MM.1S (cell line): ENCODE data around the gene TNS2.

ENCODE experiments used
- DNase-seq: peaks from one replicate; pipeline ENCODE4 v3.0.0-alpha.2; 2015
- H2AFZ ChIP-seq: fragments of 300-600 bp; sonication (generic); 2 replicates; pipeline ENCODE4 v1.6.0; 2016; ENCODE audit warnings: antibody characterized with exemption, low read length
- H3F3A ChIP-seq: fragments of 300-600 bp; sonication (generic); 2 replicates; pipeline ENCODE4 v1.6.1; 2016; ENCODE audit warnings: mild to moderate bottlenecking, antibody characterized with exemption, low read length, moderate library complexity, mixed read lengths; ENCODE audit not compliant: insufficient read depth
- H3K27ac ChIP-seq: fragments of 300-600 bp; sonication (generic); 2 replicates; pipeline ENCODE4 v1.5.1; 2016; ENCODE audit warnings: mild to moderate bottlenecking, low read length
- H3K27me3 ChIP-seq: fragments of 300-600 bp; sonication (generic); replicated peaks from 2 replicates; pipeline ENCODE4 v1.6.0; 2016; ENCODE audit warnings: low read length; ENCODE audit not compliant: insufficient read depth
- H3K36me3 ChIP-seq: fragments of 300-600 bp; sonication (generic); replicated peaks from 2 replicates; pipeline ENCODE4 v1.6.1; 2016; ENCODE audit warnings: mild to moderate bottlenecking, low read length, mixed read lengths; ENCODE audit not compliant: insufficient read depth
- H3K4me1 ChIP-seq: fragments of 300-600 bp; sonication (generic); 2 replicates; pipeline ENCODE4 v1.6.1; 2016; ENCODE audit warnings: low read length, mixed read lengths
- H3K4me2 ChIP-seq: fragments of 300-600 bp; sonication (generic); 2 replicates; pipeline ENCODE4 v1.6.0; 2016; ENCODE audit warnings: low read depth, low read length
- H3K4me3 ChIP-seq: fragments of 300-600 bp; sonication (generic); 2 replicates; pipeline ENCODE4 v1.5.1; 2016; ENCODE audit warnings: low read length, mixed read lengths
- H3K79me2 ChIP-seq: fragments of 300-600 bp; sonication (generic); 2 replicates; pipeline ENCODE4 v1.6.1; 2016; ENCODE audit warnings: mixed run types, low read length, mixed read lengths
- H3K9ac ChIP-seq: fragments of 300-600 bp; sonication (generic); 2 replicates; pipeline ENCODE4 v1.6.1; 2016; ENCODE audit warnings: low read length, mixed read lengths
- H3K9me2 ChIP-seq: fragments of 300-600 bp; sonication (generic); replicated peaks from 2 replicates; pipeline ENCODE4 v1.6.1; 2016; ENCODE audit warnings: mild to moderate bottlenecking, low read length, mixed read lengths; ENCODE audit not compliant: insufficient read depth
- H3K9me3 ChIP-seq: fragments of 300-600 bp; sonication (generic); replicated peaks from 2 replicates; pipeline ENCODE4 v1.6.1; 2016; ENCODE audit warnings: mild to moderate bottlenecking, low read length, mixed read lengths; ENCODE audit not compliant: insufficient read depth
- H4K20me1 ChIP-seq: fragments of 300-600 bp; sonication (generic); 2 replicates; pipeline ENCODE4 v1.6.1; 2016; ENCODE audit warnings: mild to moderate bottlenecking, low read length, moderate library complexity, mixed read lengths; ENCODE audit not compliant: insufficient read depth
- EZH2 ChIP-seq: fragments of 300-600 bp; sonication (generic); optimal IDR thresholded peaks from 2 replicates; pipeline ENCODE3; 2017; ENCODE audit warnings: low read depth, mild to moderate bottlenecking, antibody characterized with exemption, low read length, mixed read lengths
- EZH2phosphoT487 ChIP-seq: fragments of 300-600 bp; sonication (generic); IDR thresholded peaks from 2 replicates; pipeline ENCODE4 v1.6.1; 2018; ENCODE audit warnings: antibody characterized with exemption, low read length
- TF ChIP-seq, protein P1 (sequence below): fragments of 300-600 bp; sonication (generic); IDR thresholded peaks from 2 replicates; pipeline ENCODE4 v1.5.1; 2016; ENCODE audit warnings: antibody characterized with exemption, low read length, mixed read lengths

TNS2 gene

DNA sequence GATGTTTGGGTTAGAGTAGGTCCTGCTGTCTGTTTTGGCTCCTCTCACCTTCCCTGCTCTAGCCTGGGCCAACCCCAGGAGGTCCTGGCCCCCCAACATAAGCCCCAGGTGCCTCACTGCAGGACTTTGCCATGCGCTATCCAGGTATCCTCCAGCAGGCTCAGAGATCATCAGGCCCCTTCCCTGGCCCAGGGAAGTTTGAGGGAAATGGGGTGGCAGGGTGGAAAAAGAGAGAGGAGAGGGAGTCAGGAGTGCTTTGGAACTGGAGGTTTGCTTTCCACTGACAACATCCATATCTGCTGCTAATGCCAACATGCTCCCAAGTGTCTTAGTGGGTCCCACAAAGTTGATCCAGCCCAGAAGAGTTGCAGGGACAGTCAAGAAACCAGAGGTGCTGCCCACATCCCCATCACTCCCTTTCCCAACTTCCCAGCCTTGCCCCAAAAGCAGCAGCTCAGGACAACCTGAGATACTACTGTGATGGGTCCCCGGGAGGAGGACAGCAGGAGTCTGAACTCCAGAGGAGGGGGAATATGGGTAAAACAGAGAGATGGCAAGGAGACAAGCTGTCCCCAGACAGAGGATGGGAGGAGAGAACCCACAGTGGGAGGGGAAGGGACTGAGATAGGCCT is 677 bp downstream of the TNS2 start:
- Histone ChIP-seq H3K9me3 (no peaks in the 10 kb centered on the region), H3F3A (peaks cover 19% of the 10 kb centered on the region; the same call in 1 of the 2 replicates), H3K79me2 (no peaks in the 10 kb centered on the region), H3K27me3 (peaks cover 5% of the 10 kb centered on the region; the same call in 1 of the 2 replicates), H3K9ac (no peak overlapping the region), H3K9me2 (no peaks in the 10 kb centered on the region), H3K4me1 (0 out of 2 replicates have a peak, but pooled peaks cover 5% of the 10 kb centered on the region), H3K36me3 (no peaks in the 10 kb centered on the region), H3K4me3 (no peak overlapping the region), H3K27ac (no peak overlapping the region), H3K4me2 (no peak overlapping the region), H4K20me1 (no peaks in the 10 kb centered on the region), H2AFZ (no peak overlapping the region)
- TF ChIP-seq EZH2 (no peak), EZH2phosphoT487 (no peak)
- TF ChIP-seq, protein P1, sequence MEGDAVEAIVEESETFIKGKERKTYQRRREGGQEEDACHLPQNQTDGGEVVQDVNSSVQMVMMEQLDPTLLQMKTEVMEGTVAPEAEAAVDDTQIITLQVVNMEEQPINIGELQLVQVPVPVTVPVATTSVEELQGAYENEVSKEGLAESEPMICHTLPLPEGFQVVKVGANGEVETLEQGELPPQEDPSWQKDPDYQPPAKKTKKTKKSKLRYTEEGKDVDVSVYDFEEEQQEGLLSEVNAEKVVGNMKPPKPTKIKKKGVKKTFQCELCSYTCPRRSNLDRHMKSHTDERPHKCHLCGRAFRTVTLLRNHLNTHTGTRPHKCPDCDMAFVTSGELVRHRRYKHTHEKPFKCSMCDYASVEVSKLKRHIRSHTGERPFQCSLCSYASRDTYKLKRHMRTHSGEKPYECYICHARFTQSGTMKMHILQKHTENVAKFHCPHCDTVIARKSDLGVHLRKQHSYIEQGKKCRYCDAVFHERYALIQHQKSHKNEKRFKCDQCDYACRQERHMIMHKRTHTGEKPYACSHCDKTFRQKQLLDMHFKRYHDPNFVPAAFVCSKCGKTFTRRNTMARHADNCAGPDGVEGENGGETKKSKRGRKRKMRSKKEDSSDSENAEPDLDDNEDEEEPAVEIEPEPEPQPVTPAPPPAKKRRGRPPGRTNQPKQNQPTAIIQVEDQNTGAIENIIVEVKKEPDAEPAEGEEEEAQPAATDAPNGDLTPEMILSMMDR: no peak
- no peak for DNase-seq

DNA sequence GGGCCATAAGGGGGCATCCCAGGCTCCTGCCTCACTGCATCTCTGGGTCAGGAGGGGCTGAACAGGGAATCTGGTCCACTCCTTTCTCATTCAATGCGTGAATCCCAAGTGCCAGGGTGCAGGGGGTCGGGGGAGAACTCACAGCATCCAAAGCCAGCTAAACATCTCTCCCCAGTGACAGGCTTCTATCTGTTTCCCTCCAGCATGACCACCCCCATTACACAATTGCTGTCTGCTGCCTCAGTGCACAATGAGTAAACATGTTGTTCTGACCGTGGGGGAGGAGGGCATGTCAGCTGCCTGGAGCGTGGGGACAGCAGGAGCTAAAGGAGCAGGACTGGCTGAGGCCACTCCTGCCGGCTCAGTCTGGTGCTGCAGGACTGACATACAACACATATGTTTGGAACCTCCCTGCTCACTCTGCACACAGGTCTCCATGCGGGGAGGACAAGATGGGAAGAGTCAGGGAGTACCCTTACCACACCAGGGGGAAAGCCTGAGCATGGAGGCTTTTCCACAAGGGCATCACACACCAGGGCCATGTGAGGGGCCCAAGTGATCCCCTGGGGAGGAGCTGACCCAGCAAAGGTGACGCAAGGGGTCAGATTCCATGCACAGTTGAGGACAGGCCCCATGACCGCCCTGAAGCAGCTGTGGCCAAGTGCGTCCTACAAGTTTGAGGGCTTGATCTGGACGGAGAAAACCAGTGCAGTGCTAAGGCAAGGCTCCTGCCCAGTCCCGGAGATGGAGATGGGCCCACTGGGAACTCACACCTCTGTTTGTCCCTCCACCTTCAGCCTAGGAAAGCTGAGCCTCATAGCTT is 1.4 kb downstream of the TNS2 start:
- DNase-seq: no peak
- no peak overlapping the region for H3K27ac ChIP-seq

DNA sequence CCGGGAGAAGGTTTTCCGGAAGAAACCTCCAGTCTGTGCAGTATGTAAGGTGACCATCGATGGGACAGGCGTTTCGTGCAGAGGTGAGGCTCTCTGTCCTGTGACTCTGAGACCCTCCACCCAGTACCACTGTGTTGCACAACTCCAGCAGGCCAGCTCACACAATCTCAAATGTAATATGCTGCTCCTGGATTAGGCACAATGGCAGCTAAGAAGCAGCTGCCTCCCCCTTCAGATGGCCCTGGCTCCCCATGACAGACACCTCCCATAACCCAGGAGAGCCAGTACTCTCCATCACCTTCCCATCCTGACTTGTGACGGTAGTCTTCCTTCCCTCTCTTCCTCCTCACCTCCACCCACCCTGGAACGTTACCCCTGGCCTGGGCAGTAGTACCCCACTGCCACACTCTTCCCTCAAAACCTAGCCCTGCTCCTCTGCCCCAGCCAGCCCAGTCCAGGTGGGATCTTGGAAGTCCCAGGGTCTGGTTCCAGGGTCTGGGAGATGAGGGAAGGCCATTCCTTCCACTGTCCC is 2.1 kb downstream of the TNS2 start:
- Histone ChIP-seq H3K4me2 (no peak overlapping the region), H3K36me3 (no peaks in the 10 kb centered on the region), H3K27me3 (no peaks in the 10 kb centered on the region), H3K9me2 (no peaks in the 10 kb centered on the region), H3K4me1 (0 out of 2 replicates have a peak, but pooled peaks cover 5% of the 10 kb centered on the region), H3K9ac (no peak overlapping the region), H3K27ac (no peak overlapping the region), H2AFZ (no peak overlapping the region), H4K20me1 (no peaks in the 10 kb centered on the region), H3K4me3 (no peak overlapping the region), H3K79me2 (no peaks in the 10 kb centered on the region), H3F3A (peaks cover 12% of the 10 kb centered on the region; the same call in 1 of the 2 replicates), H3K9me3 (no peaks in the 10 kb centered on the region)
- no peak for DNase-seq
- TF ChIP-seq, protein P1: no peak
- TF ChIP-seq EZH2 (no peak), EZH2phosphoT487 (no peak)

More for the DNA sequence above, 1.4 kb downstream of the TNS2 start:
- H3K9ac ChIP-seq: no peak overlapping the region
- no peak overlapping the region for H3K4me2 ChIP-seq
- no peaks in the 10 kb centered on the region for H4K20me1 ChIP-seq
- no peak overlapping the region for H2AFZ ChIP-seq
- H3K27me3 ChIP-seq: no peaks in the 10 kb centered on the region
- no peaks in the 10 kb centered on the region for H3K9me2 ChIP-seq
- no peaks in the 10 kb centered on the region for H3K36me3 ChIP-seq
- 0 out of 2 replicates have a peak, but pooled peaks cover 5% of the 10 kb centered on the region for H3K4me1 ChIP-seq
- H3F3A ChIP-seq: peaks cover 16% of the 10 kb centered on the region; the same call in 1 of the 2 replicates
- no peak for TF ChIP-seq EZH2phosphoT487
- TF ChIP-seq, protein P1: no peak
- no peak for TF ChIP-seq EZH2
- H3K4me3 ChIP-seq: no peak overlapping the region
- no peaks in the 10 kb centered on the region for H3K79me2 ChIP-seq
- H3K9me3 ChIP-seq: no peaks in the 10 kb centered on the region
